CD4-positive, CD25-positive, alpha-beta regulatory T cell (primary cell): ENCODE results near the gene NEO1. TPM values are rescaled to one million over a fixed set of nuclear protein-coding genes. Genes with fewer than 3 reads are reported as not detected.

Experiments used
- ATAC-seq, 2 donors: fragments of 150-1000 bp; cut with Tn5 transposase; one replicate each; pipeline ENCODE4 v1.10.0; 2021; ENCODE audit warnings: low read depth in 2 of 2, moderate number of reproducible peaks in 2 of 2, moderate library complexity in 1 of 2
- DNase-seq, 3 donors: peaks; one replicate each; pipeline versions ENCODE4 v3.0.0 to v3.0.0-alpha.2; 2012 to 2022; ENCODE audit warnings: mixed read lengths in 1 of 3
- H3K27ac ChIP-seq: one replicate; pipeline ENCODE4 v1.7.0; 2013; ENCODE audit warnings: mild to moderate bottlenecking, low read length; ENCODE audit not compliant: insufficient read depth, poor library complexity, severe bottlenecking
- H3K27me3 ChIP-seq: one replicate; pipeline ENCODE4 v1.7.0; 2013; ENCODE audit warnings: low read length; ENCODE audit not compliant: control insufficient read depth, insufficient read depth
- H3K36me3 ChIP-seq: one replicate; pipeline ENCODE4 v1.7.0; 2013; ENCODE audit warnings: mild to moderate bottlenecking, low read length, moderate library complexity; ENCODE audit not compliant: control insufficient read depth, insufficient read depth
- H3K4me1 ChIP-seq: 2 replicates; pipeline ENCODE4 v1.7.0; 2013; ENCODE audit warnings: mild to moderate bottlenecking, low read length; ENCODE audit not compliant: insufficient read depth, control insufficient read depth, poor library complexity, severe bottlenecking
- H3K4me3 ChIP-seq: one replicate; pipeline ENCODE4 v1.7.0; 2013; ENCODE audit warnings: low read depth, mild to moderate bottlenecking, low read length, moderate library complexity
- H3K9me3 ChIP-seq, 2 experiments: 1 replicate in 1 of 2; 2 replicates in 1 of 2; pipeline ENCODE4 v1.7.0; 2013; ENCODE audit warnings: low read length in 2 of 2, mild to moderate bottlenecking in 1 of 2, moderate library complexity in 1 of 2; ENCODE audit not compliant: control insufficient read depth in 2 of 2
- H3K27ac Mint-ChIP-seq, 3 donors: one replicate each; pipeline ENCODE4 v1.8.0; 2020 to 2022; ENCODE audit warnings: mild to moderate bottlenecking in 3 of 3, mixed read lengths in 3 of 3, moderate library complexity in 2 of 3
- H3K27me3 Mint-ChIP-seq: one replicate; pipeline ENCODE4 v1.8.0; 2022; ENCODE audit warnings: mild to moderate bottlenecking, mixed read lengths
- H3K36me3 Mint-ChIP-seq: one replicate; pipeline ENCODE4 v1.8.0; 2020; ENCODE audit warnings: mixed read lengths
- H3K4me1 Mint-ChIP-seq, 4 donors: one replicate each; pipeline ENCODE4 v1.8.0; 2020 to 2022; ENCODE audit warnings: mixed read lengths in 4 of 4, mild to moderate bottlenecking in 1 of 4
- H3K4me3 Mint-ChIP-seq, 4 donors: one replicate each; pipeline ENCODE4 v1.8.0; 2020 to 2022; ENCODE audit warnings: mild to moderate bottlenecking in 4 of 4, mixed read lengths in 4 of 4, moderate library complexity in 3 of 4
- H3K9me3 Mint-ChIP-seq, 7 donors: one replicate each; pipeline ENCODE4 v1.8.0; 2020 to 2022; ENCODE audit warnings: mixed read lengths in 7 of 7, mild to moderate bottlenecking in 3 of 7, moderate library complexity in 2 of 7
- polyA plus RNA-seq, 4 donors: library from polyadenylated mRNA; unstranded; fragments of 300-500 nt; fragmentation: Illumina TruSeq; gene quantifications; one replicate each; pipeline ENCODE4 v1.2.3, GENCODE V29; 2021
- total RNA-seq: library from RNA; stranded (reverse); gene quantifications from one replicate; pipeline ENCODE4 v1.2.3, GENCODE V29; 2022

Gene NEO1
- total and polyA plus RNA-seq, 5 donors from 2014 or later, result 0.45 to 2.7 (median 0.68) TPM

DNA sequence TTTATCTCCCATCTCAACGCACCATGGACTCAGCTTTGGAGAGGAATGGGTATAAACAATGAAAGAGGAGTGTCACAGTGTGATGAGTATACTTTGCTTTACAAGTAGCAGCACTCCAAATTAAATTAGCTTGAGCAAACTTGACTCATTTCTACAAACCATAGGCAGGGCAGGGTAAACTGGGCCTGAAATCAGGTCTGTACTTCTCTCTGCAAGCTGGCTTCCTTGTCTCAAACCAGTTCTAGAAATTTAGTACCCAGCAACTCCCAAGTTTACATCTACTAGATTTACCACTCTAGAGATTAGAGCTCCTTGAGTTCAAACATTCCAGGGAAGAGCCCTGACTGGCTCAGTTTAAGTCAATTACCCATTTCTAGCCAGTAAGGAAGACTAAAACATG is 37.4 kb upstream of the NEO1 start:
- no peak overlapping the region for H3K4me3 Mint-ChIP-seq
- H3K4me1 Mint-ChIP-seq, result no peaks in the 10 kb centered on the region
- H3K27me3 Mint-ChIP-seq, result peaks cover 17% of the 10 kb centered on the region
- peaks cover 0 to 1% (median 0%) of the 10 kb centered on the region in 7 donors for H3K9me3 Mint-ChIP-seq
- no peaks in the 10 kb centered on the region for H3K36me3 Mint-ChIP-seq
- H3K27ac Mint-ChIP-seq, result no peak overlapping the region
- H3K4me3 ChIP-seq, result no peak overlapping the region
- no peaks in the 10 kb centered on the region for H3K9me3 ChIP-seq
- ATAC-seq (no peak), DNase-seq (no peak)
- no peaks in the 10 kb centered on the region for H3K4me1 ChIP-seq
- no peak overlapping the region for H3K27ac ChIP-seq
- no peaks in the 10 kb centered on the region for H3K36me3 ChIP-seq
- peaks cover 2% of the 10 kb centered on the region for H3K27me3 ChIP-seq

DNA sequence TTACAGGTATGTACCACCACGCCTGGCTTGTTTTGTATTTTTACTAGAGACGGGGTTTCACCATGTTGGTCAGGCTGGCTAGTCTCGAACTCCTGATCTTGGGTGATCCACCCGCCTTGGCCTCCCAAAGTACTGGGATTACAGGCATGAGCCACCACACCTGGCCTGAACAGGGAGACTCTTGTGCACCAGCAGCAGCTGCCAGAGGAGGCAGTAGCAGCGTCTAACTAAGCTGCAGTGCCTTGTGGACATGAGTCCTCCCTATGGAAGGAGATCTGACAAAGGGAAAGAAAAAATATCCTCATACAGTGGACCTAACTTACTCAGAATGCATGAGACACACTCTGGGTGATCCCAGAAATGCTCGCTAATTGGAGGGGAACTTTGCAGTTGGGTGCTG is 36.8 kb upstream of the NEO1 start:
- Mint-ChIP-seq H3K27me3 (peaks cover 23% of the 10 kb centered on the region), H3K27ac (no peak overlapping the region), H3K9me3 (peaks cover 0 to 1% (median 0%) of the 10 kb centered on the region in 7 donors), H3K4me3 (no peak overlapping the region), H3K36me3 (no peaks in the 10 kb centered on the region), H3K4me1 (no peaks in the 10 kb centered on the region)
- DNase-seq, result no peak
- H3K36me3 ChIP-seq, result no peaks in the 10 kb centered on the region
- no peak overlapping the region for H3K27ac ChIP-seq
- no peak for ATAC-seq
- H3K9me3 ChIP-seq, result no peaks in the 10 kb centered on the region
- H3K27me3 ChIP-seq, result peaks cover 2% of the 10 kb centered on the region
- H3K4me3 ChIP-seq, result no peak overlapping the region
- no peaks in the 10 kb centered on the region for H3K4me1 ChIP-seq

DNA sequence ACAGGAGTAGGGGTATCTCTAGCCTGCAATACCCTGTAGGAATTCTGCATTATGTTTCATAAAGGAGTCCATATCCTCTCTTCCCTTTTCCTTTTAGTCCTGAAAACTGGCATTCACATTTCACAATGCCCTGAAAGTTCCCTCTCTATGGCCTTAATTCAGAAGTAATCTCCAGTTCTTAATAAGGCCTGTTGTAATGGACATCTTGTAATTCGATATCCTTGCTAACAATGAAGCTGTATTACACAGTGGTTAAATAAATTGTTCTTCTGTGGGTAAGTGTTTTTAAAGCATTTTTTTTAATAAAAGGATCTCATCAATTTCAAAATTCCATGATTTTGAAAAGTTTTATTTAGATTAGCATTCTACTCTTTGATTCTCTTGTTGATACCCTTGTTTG is 34.3 kb upstream of the NEO1 start:
- Mint-ChIP-seq H3K4me1 (peaks cover 0 to 2% (median 0%) of the 10 kb centered on the region in 4 donors), H3K9me3 (peaks cover 0 to 1% (median 0%) of the 10 kb centered on the region in 7 donors), H3K27me3 (peaks cover 35% of the 10 kb centered on the region), H3K36me3 (no peaks in the 10 kb centered on the region), H3K4me3 (no peak overlapping the region), H3K27ac (no peak overlapping the region)
- H3K36me3 ChIP-seq, result no peaks in the 10 kb centered on the region
- H3K4me3 ChIP-seq, result no peak overlapping the region
- ATAC-seq (no peak), DNase-seq (no peak)
- H3K27ac ChIP-seq, result no peak overlapping the region
- no peaks in the 10 kb centered on the region for H3K9me3 ChIP-seq
- H3K27me3 ChIP-seq, result peaks cover 4% of the 10 kb centered on the region
- H3K4me1 ChIP-seq, result no peaks in the 10 kb centered on the region

DNA sequence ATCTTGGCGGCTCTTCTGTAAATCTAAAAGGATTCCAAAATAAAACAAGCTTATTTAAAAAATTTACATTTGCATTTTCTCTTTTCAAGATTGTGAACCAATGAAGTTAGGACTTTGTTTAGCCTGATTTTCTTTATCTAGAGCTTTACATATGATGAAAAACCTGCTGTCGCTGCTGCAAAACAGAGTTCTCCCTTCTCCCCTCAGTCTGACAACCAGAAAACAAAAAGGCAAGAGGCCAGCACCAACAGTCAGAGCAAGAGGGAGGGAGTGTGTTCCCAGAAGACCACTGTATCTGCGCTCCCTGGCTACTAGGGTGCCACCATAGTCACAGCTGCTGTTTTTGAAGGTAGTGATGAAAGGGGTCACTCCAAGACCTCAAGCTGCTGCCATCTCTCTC is 33.1 kb upstream of the NEO1 start:
- no peak for ATAC-seq
- Mint-ChIP-seq H3K4me3 (no peak overlapping the region), H3K4me1 (peaks cover 0 to 2% (median 0%) of the 10 kb centered on the region in 4 donors), H3K9me3 (no peaks in the 10 kb centered on the region), H3K27ac (no peak overlapping the region), H3K27me3 (peaks cover 35% of the 10 kb centered on the region), H3K36me3 (no peaks in the 10 kb centered on the region)
- Histone ChIP-seq H3K4me1 (no peaks in the 10 kb centered on the region), H3K4me3 (no peak overlapping the region), H3K27me3 (peaks cover 4% of the 10 kb centered on the region), H3K9me3 (no peaks in the 10 kb centered on the region), H3K36me3 (no peaks in the 10 kb centered on the region), H3K27ac (no peak overlapping the region)
- DNase-seq, result no peak

DNA sequence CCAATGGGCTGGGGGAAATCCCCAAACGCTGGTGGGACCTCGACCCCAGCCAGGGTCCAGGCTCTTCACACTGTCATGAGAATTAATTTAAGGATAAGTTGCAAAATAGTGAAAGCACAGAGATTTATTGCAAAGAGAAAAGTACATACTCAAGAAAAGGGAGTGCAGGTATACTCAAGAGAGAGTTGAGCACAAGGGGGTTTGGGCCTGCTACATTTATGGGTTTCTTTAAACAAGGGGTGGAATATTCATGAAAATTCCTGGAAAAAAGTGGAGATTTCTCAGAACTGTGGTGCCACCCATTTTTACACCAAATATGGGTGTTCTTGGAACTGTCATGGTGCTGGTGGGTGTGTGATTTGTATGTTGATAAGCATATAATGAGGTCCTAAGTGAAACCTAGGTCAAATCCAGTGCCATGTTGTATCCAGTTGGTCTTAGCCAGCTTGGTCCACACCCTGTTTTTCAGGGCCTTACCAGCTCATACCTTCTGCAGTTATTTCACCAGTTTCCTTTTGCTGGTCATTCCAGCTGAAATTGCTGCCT is 32.6 kb upstream of the NEO1 start:
- Mint-ChIP-seq H3K4me3 (no peak overlapping the region), H3K27ac (no peak overlapping the region), H3K9me3 (no peaks in the 10 kb centered on the region), H3K27me3 (peaks cover 35% of the 10 kb centered on the region), H3K4me1 (peaks cover 0 to 2% (median 0%) of the 10 kb centered on the region in 4 donors), H3K36me3 (no peaks in the 10 kb centered on the region)
- no peaks in the 10 kb centered on the region for H3K4me1 ChIP-seq
- peaks cover 4% of the 10 kb centered on the region for H3K27me3 ChIP-seq
- no peak overlapping the region for H3K27ac ChIP-seq
- H3K9me3 ChIP-seq, result no peaks in the 10 kb centered on the region
- H3K4me3 ChIP-seq, result no peak overlapping the region
- no peaks in the 10 kb centered on the region for H3K36me3 ChIP-seq
- DNase-seq (peak in 1 of 3 donors; percentile 2), ATAC-seq (no peak)

DNA sequence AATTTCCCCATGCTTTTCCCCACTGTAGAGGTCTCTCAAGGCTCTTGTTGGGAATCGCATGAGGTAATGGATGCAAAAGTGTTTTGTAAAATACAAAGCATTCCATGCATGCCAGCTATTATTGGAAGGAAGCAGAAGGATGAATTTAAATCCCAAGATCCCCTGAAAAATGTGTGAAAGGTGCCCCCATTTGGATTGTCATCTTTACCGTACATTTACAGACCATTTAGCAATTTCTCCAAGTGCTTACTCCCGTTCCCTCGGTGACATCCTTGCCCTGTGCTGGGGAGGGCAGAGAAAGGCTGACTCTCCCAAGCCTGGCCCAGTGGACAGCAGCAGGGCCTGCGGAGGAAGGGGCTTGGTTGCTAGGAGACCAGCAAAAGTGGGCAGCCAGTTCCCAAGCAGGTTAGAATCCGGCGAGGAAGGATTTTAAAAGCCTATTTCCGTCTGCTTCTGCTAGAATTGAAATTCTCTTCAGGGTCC is 31.1 kb upstream of the NEO1 start:
- Histone ChIP-seq H3K27ac (no peak overlapping the region), H3K4me1 (no peaks in the 10 kb centered on the region), H3K4me3 (no peak overlapping the region), H3K27me3 (peaks cover 4% of the 10 kb centered on the region), H3K9me3 (no peaks in the 10 kb centered on the region), H3K36me3 (no peaks in the 10 kb centered on the region)
- Mint-ChIP-seq H3K27ac (no peak overlapping the region), H3K9me3 (no peaks in the 10 kb centered on the region), H3K36me3 (no peaks in the 10 kb centered on the region), H3K4me1 (peaks cover 0 to 2% (median 0%) of the 10 kb centered on the region in 4 donors), H3K4me3 (no peak overlapping the region), H3K27me3 (peaks cover 31% of the 10 kb centered on the region)
- DNase-seq (no peak), ATAC-seq (no peak)

DNA sequence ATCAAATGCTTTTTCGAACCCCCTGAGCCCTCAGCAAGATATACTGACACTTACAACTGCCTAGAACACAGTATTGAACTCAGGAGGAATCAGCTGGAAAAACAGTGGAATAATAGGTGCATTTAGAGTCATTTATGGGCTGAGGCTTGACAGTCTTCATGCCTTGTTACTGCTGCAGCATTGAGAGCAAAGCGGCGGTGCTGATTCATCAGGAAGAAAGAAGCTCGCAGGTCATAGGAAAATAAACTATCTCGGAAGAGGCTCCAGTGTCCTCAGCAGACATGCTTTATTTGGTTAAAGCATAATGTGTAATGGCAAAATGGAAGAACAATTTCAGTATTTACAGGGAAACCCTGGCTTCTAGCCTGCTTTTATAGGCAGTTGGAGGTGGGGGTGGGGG is 30.1 kb upstream of the NEO1 start:
- no peaks in the 10 kb centered on the region for H3K4me1 ChIP-seq
- no peak for ATAC-seq
- H3K9me3 Mint-ChIP-seq, result no peaks in the 10 kb centered on the region
- no peaks in the 10 kb centered on the region for H3K36me3 ChIP-seq
- no peak overlapping the region for H3K4me3 ChIP-seq
- peaks cover 0 to 2% (median 0%) of the 10 kb centered on the region in 4 donors for H3K4me1 Mint-ChIP-seq
- H3K27me3 Mint-ChIP-seq, result peaks cover 31% of the 10 kb centered on the region
- H3K27ac ChIP-seq, result no peak overlapping the region
- peaks cover 4% of the 10 kb centered on the region for H3K27me3 ChIP-seq
- H3K27ac Mint-ChIP-seq, result no peak overlapping the region
- DNase-seq, result no peak
- no peaks in the 10 kb centered on the region for H3K9me3 ChIP-seq
- H3K36me3 Mint-ChIP-seq, result no peaks in the 10 kb centered on the region
- no peak overlapping the region for H3K4me3 Mint-ChIP-seq

DNA sequence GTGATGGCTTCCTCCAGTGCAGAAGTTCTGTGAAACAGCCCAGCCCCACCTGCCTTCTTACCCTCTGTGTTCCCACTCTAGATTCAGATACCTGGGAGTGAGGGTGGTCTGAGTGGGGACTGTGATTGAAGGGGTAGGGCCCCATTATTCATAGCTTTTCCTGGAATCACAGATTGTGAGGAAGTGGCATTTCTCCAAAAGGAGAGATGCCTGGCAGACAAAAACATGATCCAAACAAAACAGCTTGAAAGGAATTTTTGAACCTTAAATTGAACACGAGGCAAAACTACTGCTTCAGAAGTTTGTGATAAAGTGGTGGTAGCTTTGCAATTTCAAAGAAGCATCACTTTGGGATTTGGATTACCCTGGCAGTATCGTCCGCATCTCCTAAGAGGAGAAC is 29.2 kb upstream of the NEO1 start:
- Histone ChIP-seq H3K27me3 (peaks cover 4% of the 10 kb centered on the region), H3K36me3 (no peaks in the 10 kb centered on the region), H3K4me3 (no peak overlapping the region), H3K4me1 (no peaks in the 10 kb centered on the region), H3K27ac (no peak overlapping the region), H3K9me3 (no peaks in the 10 kb centered on the region)
- Mint-ChIP-seq H3K4me1 (peaks cover 0 to 2% (median 0%) of the 10 kb centered on the region in 4 donors), H3K36me3 (no peaks in the 10 kb centered on the region), H3K9me3 (no peaks in the 10 kb centered on the region), H3K27me3 (peaks cover 35% of the 10 kb centered on the region), H3K27ac (no peak overlapping the region), H3K4me3 (no peak overlapping the region)
- no peak for DNase-seq
- ATAC-seq, result no peak
